Keratinocyte (primary cell): ENCODE measurements around the gene ACD.

Experiments used
- EZH2 ChIP-seq: IDR thresholded peaks from one replicate; pipeline ENCODE4 v1.6.1; 2012; ENCODE audit warnings: inconsistent platforms, mild to moderate bottlenecking, low read length, moderate library complexity
- TF ChIP-seq, protein P1 (sequence below), 3 experiments: IDR thresholded peaks in 1 of 3; conservative IDR thresholded peaks in 1 of 3; optimal IDR thresholded peaks in 1 of 3; 2 replicates in 2 of 3; 3 replicates in 1 of 3; pipeline versions ENCODE3 to v1.5.1; 2011; ENCODE audit warnings: low read length in 3 of 3, mild to moderate bottlenecking in 3 of 3, moderate library complexity in 2 of 3, control low read depth in 1 of 3, inconsistent platforms in 1 of 3; ENCODE audit not compliant: insufficient read depth in 2 of 3; ENCODE audit errors: extremely low read depth in 1 of 3

DNA sequence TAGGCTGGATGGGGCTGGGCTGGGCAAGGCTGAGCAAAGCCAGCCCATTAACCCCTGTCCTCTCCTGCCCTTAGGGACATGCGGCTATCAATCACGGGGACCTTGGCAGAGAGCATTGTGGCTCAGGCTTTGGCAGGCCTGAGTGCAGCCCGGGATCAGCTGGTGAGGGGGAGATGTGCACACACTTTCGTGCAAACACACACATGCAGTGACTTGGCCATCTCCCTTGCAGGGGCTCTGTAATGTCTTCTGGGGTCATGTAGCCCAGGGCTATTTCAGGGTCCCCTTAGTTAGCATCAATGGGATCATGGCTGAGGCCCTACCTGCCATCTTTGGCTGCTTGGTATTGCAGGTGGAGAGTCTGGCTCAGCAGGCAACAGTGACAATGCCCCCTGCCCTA is 8.2 kb downstream of the ACD start:
- TF ChIP-seq, protein P1, sequence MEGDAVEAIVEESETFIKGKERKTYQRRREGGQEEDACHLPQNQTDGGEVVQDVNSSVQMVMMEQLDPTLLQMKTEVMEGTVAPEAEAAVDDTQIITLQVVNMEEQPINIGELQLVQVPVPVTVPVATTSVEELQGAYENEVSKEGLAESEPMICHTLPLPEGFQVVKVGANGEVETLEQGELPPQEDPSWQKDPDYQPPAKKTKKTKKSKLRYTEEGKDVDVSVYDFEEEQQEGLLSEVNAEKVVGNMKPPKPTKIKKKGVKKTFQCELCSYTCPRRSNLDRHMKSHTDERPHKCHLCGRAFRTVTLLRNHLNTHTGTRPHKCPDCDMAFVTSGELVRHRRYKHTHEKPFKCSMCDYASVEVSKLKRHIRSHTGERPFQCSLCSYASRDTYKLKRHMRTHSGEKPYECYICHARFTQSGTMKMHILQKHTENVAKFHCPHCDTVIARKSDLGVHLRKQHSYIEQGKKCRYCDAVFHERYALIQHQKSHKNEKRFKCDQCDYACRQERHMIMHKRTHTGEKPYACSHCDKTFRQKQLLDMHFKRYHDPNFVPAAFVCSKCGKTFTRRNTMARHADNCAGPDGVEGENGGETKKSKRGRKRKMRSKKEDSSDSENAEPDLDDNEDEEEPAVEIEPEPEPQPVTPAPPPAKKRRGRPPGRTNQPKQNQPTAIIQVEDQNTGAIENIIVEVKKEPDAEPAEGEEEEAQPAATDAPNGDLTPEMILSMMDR (optimal IDR thresholded peaks at IDR 0.05 in 1 of 3, IDR thresholded peaks at IDR 0.05 in 1 of 3, conservative IDR thresholded peaks at IDR 0.05 in 1 of 3; ENCODE audit: extremely low read depth in 1 of 3, insufficient read depth in 2 of 3, low read length in 3 of 3): no peak
- TF ChIP-seq EZH2: no peak
